B cell (primary cell): ENCODE measurements around the gene CEMIP2. TPM values are rescaled to one million over a fixed set of nuclear protein-coding genes. Genes with fewer than 3 reads are reported as not detected.

Experiments used
- ATAC-seq: fragments of 200-7000 bp; cut with Tn5 transposase; one replicate; pipeline ENCODE4 v1.10.0; 2021; ENCODE audit warnings: low read depth, mild to moderate bottlenecking, moderate number of reproducible peaks, moderate library complexity
- CTCF ChIA-PET: fragments of 350-600 bp; sonication (Branson Sonifier 250); formaldehyde crosslinking; loops from one replicate; lab custom pipeline; 2021; ENCODE audit warnings: antibody characterized with exemption, inconsistent platforms; lab: Charles Lee
- POLR2A ChIA-PET: fragments of 350-600 bp; sonication (Branson Sonifier 250); formaldehyde crosslinking; loops from one replicate; lab custom pipeline; 2021; ENCODE audit warnings: antibody characterized with exemption; lab: Charles Lee
- DNase-seq: peaks from one replicate; pipeline ENCODE4 v3.0.0; 2013
- H2AFZ ChIP-seq: 2 replicates; pipeline ENCODE4 v1.6.1; 2012; ENCODE audit warnings: mild to moderate bottlenecking, low read depth, low read length; ENCODE audit not compliant: insufficient read depth, poor library complexity, severe bottlenecking
- H3K27ac ChIP-seq, 2 donors: 1 replicate in 1 of 2; 2 replicates in 1 of 2; pipeline ENCODE4 v1.5.1; 2012 to 2013; ENCODE audit warnings: low read length in 2 of 2, mild to moderate bottlenecking in 2 of 2, moderate library complexity in 1 of 2
- H3K27me3 ChIP-seq, 4 experiments: fragments of 200-600 bp in 1 of 4; sonication (generic) in 1 of 4; replicated peaks in 1 of 4; 1 replicate in 2 of 4; 2 replicates in 2 of 4; pipeline versions ENCODE4 v1.6.1 to v1.7.0; 2013 to 2016; ENCODE audit warnings: low read length in 3 of 4, mild to moderate bottlenecking in 2 of 4, mixed read lengths in 1 of 4, moderate library complexity in 1 of 4; ENCODE audit not compliant: insufficient read depth in 4 of 4, control insufficient read depth in 3 of 4; ENCODE audit errors: control extremely low read depth in 1 of 4
- H3K36me3 ChIP-seq, 2 experiments: replicated peaks in 1 of 2; 1 replicate in 1 of 2; 2 replicates in 1 of 2; pipeline versions ENCODE4 v1.6.1 to v1.7.1; 2013; ENCODE audit warnings: low read length in 1 of 2; ENCODE audit not compliant: insufficient read depth in 2 of 2, control insufficient read depth in 1 of 2; ENCODE audit errors: control extremely low read depth in 1 of 2, extremely low read depth in 1 of 2
- H3K4me1 ChIP-seq, 2 donors: fragments of 200-600 bp in 1 of 2; sonication (generic) in 1 of 2; 1 replicate in 1 of 2; 2 replicates in 1 of 2; pipeline versions ENCODE4 v1.5.1 to v1.6.1; 2013 to 2017; ENCODE audit warnings: low read length in 2 of 2; ENCODE audit not compliant: control insufficient read depth in 2 of 2, insufficient read depth in 2 of 2
- H3K4me2 ChIP-seq: replicated peaks from 2 replicates; pipeline ENCODE3; 2012; ENCODE audit warnings: mild to moderate bottlenecking, low read depth, low read length; ENCODE audit not compliant: poor library complexity, severe bottlenecking
- H3K4me3 ChIP-seq, 5 experiments: fragments of 200-600 bp in 1 of 5; sonication (generic) in 1 of 5; 1 replicate in 3 of 5; 2 replicates in 2 of 5; pipeline versions ENCODE4 v1.5.1 to v1.7.0; 2011 to 2016; ENCODE audit warnings: low read length in 4 of 5, mild to moderate bottlenecking in 4 of 5, low read depth in 2 of 5, control low read depth in 1 of 5, moderate library complexity in 1 of 5; ENCODE audit not compliant: insufficient read depth in 1 of 5; ENCODE audit errors: control extremely low read depth in 1 of 5, extremely low read depth in 1 of 5
- H3K79me2 ChIP-seq: fragments of 200-600 bp; sonication (generic); one replicate; pipeline ENCODE4 v1.6.0; 2016; ENCODE audit warnings: low read length; ENCODE audit not compliant: control insufficient read depth, insufficient read depth
- H3K9ac ChIP-seq: fragments of 200-600 bp; sonication (generic); 2 replicates; pipeline ENCODE4 v1.6.1; 2017; ENCODE audit warnings: mild to moderate bottlenecking, low read length, moderate library complexity
- H3K9me3 ChIP-seq, 3 donors: one replicate each; pipeline versions ENCODE4 v1.6.1 to v1.7.1; 2013; ENCODE audit warnings: low read length in 2 of 3; ENCODE audit not compliant: control insufficient read depth in 2 of 3, insufficient read depth in 1 of 3; ENCODE audit errors: control extremely low read depth in 1 of 3
- H4K20me1 ChIP-seq: 2 replicates; pipeline ENCODE4 v1.6.0; 2012; ENCODE audit warnings: mild to moderate bottlenecking, low read length; ENCODE audit not compliant: insufficient read depth, control insufficient read depth, poor library complexity, severe bottlenecking
- H3K27ac Mint-ChIP-seq: one replicate; pipeline ENCODE4 v1.8.0; 2021; ENCODE audit warnings: mixed read lengths
- H3K27me3 Mint-ChIP-seq: one replicate; pipeline ENCODE4 v1.8.0; 2021; ENCODE audit warnings: mixed read lengths
- H3K4me1 Mint-ChIP-seq: one replicate; pipeline ENCODE4 v1.8.0; 2021; ENCODE audit warnings: mixed read lengths
- H3K4me3 Mint-ChIP-seq: one replicate; pipeline ENCODE4 v1.8.0; 2021; ENCODE audit warnings: mixed read lengths
- H3K9me3 Mint-ChIP-seq: one replicate; pipeline ENCODE4 v1.8.0; 2022; ENCODE audit warnings: mixed read lengths; ENCODE audit not compliant: insufficient read depth
- EZH2 ChIP-seq: IDR thresholded peaks from 2 replicates; pipeline ENCODE4 v1.6.1; 2012; ENCODE audit warnings: borderline replicate concordance, low read depth, mild to moderate bottlenecking, moderate library complexity, low read length; ENCODE audit not compliant: insufficient read depth, poor library complexity, severe bottlenecking
- WGBS: methylation state at CpG from one replicate; pipeline ENCODE4 v1.1.5; 2013; ENCODE audit warnings: missing lambda C conversion rate; ENCODE audit not compliant: insufficient coverage; 5-methylcytosine and 5-hydroxymethylcytosine counted together
- intact Hi-C: fragments of 100-400 bp; cut with micrococcal nuclease; formaldehyde crosslinking; loops from one replicate; pipeline ENCODE4 v1.10.0; 2022
- polyA minus RNA-seq: library from RNA; depleted of rRNA, polyadenylated mRNA; stranded (reverse); fragments of >200 nt; gene quantifications from 2 replicates; pipeline ENCODE4 v1.2.3, GENCODE V29; 2012
- polyA plus RNA-seq: library from polyadenylated mRNA; depleted of rRNA; stranded (reverse); fragments of >200 nt; gene quantifications from 2 replicates; pipeline ENCODE4 v1.2.3, GENCODE V29; 2012
- total RNA-seq, 2 donors: library from RNA; stranded (reverse); fragments of 120-200 nt in 1 of 2; gene quantifications; 1 replicate in 1 of 2; 2 replicates in 1 of 2; pipeline versions ENCODE4 v1.2.3 to v1.2.4, GENCODE V29; 2013 to 2022
- TF ChIP-seq, protein P1 (sequence below): fragments of 200-600 bp; IDR thresholded peaks from one replicate; pipeline ENCODE4 v1.8.0; 2022; ENCODE audit warnings: antibody characterized with exemption, mild to moderate bottlenecking

Gene CEMIP2, protein sequence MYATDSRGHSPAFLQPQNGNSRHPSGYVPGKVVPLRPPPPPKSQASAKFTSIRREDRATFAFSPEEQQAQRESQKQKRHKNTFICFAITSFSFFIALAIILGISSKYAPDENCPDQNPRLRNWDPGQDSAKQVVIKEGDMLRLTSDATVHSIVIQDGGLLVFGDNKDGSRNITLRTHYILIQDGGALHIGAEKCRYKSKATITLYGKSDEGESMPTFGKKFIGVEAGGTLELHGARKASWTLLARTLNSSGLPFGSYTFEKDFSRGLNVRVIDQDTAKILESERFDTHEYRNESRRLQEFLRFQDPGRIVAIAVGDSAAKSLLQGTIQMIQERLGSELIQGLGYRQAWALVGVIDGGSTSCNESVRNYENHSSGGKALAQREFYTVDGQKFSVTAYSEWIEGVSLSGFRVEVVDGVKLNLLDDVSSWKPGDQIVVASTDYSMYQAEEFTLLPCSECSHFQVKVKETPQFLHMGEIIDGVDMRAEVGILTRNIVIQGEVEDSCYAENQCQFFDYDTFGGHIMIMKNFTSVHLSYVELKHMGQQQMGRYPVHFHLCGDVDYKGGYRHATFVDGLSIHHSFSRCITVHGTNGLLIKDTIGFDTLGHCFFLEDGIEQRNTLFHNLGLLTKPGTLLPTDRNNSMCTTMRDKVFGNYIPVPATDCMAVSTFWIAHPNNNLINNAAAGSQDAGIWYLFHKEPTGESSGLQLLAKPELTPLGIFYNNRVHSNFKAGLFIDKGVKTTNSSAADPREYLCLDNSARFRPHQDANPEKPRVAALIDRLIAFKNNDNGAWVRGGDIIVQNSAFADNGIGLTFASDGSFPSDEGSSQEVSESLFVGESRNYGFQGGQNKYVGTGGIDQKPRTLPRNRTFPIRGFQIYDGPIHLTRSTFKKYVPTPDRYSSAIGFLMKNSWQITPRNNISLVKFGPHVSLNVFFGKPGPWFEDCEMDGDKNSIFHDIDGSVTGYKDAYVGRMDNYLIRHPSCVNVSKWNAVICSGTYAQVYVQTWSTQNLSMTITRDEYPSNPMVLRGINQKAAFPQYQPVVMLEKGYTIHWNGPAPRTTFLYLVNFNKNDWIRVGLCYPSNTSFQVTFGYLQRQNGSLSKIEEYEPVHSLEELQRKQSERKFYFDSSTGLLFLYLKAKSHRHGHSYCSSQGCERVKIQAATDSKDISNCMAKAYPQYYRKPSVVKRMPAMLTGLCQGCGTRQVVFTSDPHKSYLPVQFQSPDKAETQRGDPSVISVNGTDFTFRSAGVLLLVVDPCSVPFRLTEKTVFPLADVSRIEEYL (N-terminal part only)
- total RNA-seq (86.9 and 90.6 TPM in 2 replicates), polyA plus RNA-seq (35.4 and 61.3 TPM in 2 replicates), polyA minus RNA-seq (36.8 and 74.3 TPM in 2 replicates)
- total RNA-seq (2013) = 81.5 TPM

DNA sequence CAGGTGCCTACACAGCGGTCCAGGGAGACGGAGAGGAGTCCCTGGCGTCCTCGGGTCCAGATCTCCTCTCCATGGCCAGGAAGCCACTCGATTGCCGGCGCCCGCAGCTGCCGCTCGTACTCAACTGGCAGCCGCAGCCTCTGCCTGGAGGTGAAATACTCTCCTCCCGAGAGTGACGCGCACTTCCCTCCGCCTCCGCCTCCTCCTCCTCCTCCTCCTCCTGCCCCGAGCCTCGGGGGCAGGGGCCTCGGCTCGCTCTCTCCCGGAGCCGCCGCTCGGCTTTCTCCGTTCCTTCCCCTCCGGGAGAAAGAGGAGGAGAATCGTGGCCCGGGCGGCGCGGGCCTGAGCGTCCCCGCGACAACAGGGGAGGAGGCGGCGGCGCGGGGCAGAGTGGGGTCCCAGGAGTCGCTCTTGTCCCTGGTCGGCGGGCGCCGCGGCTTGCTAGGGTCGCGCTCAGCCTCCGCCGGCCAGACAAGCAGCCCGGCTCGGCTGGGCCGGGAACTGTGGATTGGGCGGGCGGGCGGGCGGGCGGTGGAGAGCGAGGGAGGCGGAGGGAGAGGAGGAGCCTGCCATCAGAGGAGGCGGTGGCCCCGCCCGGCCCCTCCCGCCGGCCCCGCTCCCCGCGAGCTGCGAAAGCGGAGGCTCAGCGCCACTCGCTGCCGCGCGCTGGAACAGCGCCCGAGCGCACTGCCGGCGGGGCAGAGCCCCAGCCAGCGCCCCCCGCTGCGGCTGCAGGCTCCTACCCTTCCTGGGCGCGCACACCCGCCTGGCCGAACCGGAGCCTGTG is at the start of gene CEMIP2:
CEMIP2 (minus strand) TSS at position 126 of the 787 bp plus-strand sequence. CDS start 18,140 bp downstream, outside the sequence.
- H3K4me3 ChIP-seq = peak within 1 kb of the TSS; percentile 73 to 95 (median 94)
- Mint-ChIP-seq H3K27ac (peak within 1 kb of the TSS; percentile 97), H3K4me1 (peaks cover 52% of the 10 kb centered on the region), H3K27me3 (no peaks in the 10 kb centered on the region), H3K9me3 (no peaks in the 10 kb centered on the region), H3K4me3 (peak within 1 kb of the TSS; percentile 92)
- H3K36me3 ChIP-seq = no peaks in the 10 kb centered on the region
- H3K9me3 ChIP-seq = no peaks in the 10 kb centered on the region
- H3K4me1 ChIP-seq = peaks cover 47 to 56% of the 10 kb centered on the region in 2 donors
- peaks cover 76% of the 10 kb centered on the region for H3K79me2 ChIP-seq
- intact Hi-C loops = loop anchor here (1.0 to 5.0 kb wide), 10 partner anchors 15 to 598 kb away; partner anchors contain the start of genes ABHD17B and C9orf85
- ATAC-seq = peak; percentile 80
- ChIA-PET POLR2A (interaction anchor here (0.8 to 1.8 kb wide), 9 partner anchors 12 to 143 kb away, joined by 3 to 18 read pairs (median 5); partner anchors contain the start of genes ABHD17B and C9orf85), CTCF (interaction anchor here (0.8 to 5.2 kb wide), 17 partner anchors 8 to 256 kb away, joined by 3 to 37 read pairs (median 7); no protein-coding TSS in a partner anchor)
- under 1% methylated on average over 76 of the region's 86 CpGs for WGBS
- DNase-seq = peak; percentile 91
- peak within 1 kb of the TSS; percentile 79 for H2AFZ ChIP-seq
- peak within 1 kb of the TSS; percentile 83 for H3K4me2 ChIP-seq
- peak within 1 kb of the TSS; percentile 87 to 89 for H3K27ac ChIP-seq
- no peaks in the 10 kb centered on the region for H3K27me3 ChIP-seq
- peaks cover 40% of the 10 kb centered on the region for H4K20me1 ChIP-seq
- TF ChIP-seq, protein P1, sequence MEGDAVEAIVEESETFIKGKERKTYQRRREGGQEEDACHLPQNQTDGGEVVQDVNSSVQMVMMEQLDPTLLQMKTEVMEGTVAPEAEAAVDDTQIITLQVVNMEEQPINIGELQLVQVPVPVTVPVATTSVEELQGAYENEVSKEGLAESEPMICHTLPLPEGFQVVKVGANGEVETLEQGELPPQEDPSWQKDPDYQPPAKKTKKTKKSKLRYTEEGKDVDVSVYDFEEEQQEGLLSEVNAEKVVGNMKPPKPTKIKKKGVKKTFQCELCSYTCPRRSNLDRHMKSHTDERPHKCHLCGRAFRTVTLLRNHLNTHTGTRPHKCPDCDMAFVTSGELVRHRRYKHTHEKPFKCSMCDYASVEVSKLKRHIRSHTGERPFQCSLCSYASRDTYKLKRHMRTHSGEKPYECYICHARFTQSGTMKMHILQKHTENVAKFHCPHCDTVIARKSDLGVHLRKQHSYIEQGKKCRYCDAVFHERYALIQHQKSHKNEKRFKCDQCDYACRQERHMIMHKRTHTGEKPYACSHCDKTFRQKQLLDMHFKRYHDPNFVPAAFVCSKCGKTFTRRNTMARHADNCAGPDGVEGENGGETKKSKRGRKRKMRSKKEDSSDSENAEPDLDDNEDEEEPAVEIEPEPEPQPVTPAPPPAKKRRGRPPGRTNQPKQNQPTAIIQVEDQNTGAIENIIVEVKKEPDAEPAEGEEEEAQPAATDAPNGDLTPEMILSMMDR = no peak
- no peak for TF ChIP-seq EZH2
- H3K9ac ChIP-seq = peak within 1 kb of the TSS; percentile 79
